Left kidney (tissue), 8 donors: Measurements from ENCODE around the gene PLPPR5. TPM values are rescaled to one million over a fixed set of nuclear protein-coding genes. Genes with fewer than 3 reads are reported as not detected.
A peak's percentile ranks its signal among the peaks of the same experiment; 100 is the strongest.
"Not testable (repeated sequence)": the region's sequence is repeated elsewhere in the genome, so short reads cannot be mapped to it uniquely, and the experiment has no call there.

Experiments
- DNase-seq: peaks from one replicate; pipeline ENCODE4 v3.0.0-alpha.2; 2013
- long read RNA-seq, 8 donors: transcript quantifications; one replicate each; lab custom pipeline, GENCODE V29; 2026
- polyA plus RNA-seq: library from polyadenylated mRNA; unstranded; fragments of 120-200 nt; gene quantifications from one replicate; pipeline ENCODE4 v1.2.1, GENCODE V29; 2013; ENCODE audit not compliant: insufficient read length

The PLPPR5 gene, protein sequence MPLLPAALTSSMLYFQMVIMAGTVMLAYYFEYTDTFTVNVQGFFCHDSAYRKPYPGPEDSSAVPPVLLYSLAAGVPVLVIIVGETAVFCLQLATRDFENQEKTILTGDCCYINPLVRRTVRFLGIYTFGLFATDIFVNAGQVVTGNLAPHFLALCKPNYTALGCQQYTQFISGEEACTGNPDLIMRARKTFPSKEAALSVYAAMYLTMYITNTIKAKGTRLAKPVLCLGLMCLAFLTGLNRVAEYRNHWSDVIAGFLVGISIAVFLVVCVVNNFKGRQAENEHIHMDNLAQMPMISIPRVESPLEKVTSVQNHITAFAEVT
- polyA plus RNA-seq, result 1.0 TPM
- long read RNA-seq, donor 1, full-length matches to known transcripts, result 3 of 3 reads
- long read RNA-seq, donor 1, partial matches to known transcripts, result 0 of 3 reads
- long read RNA-seq, donor 1, other reads (novel, unspliced or antisense), result 0 of 3 reads
- long read RNA-seq, donor 2, partial matches to known transcripts, result 0 of 1 reads
- long read RNA-seq, donor 2, other reads (novel, unspliced or antisense), result 0 of 1 reads
- long read RNA-seq, donor 3, full-length matches to known transcripts, result 2 of 2 reads
- long read RNA-seq, donor 3, partial matches to known transcripts, result 0 of 2 reads
- long read RNA-seq, donor 3, other reads (novel, unspliced or antisense), result 0 of 2 reads
- long read RNA-seq, donor 4, result 0 reads
- long read RNA-seq, donor 5, partial matches to known transcripts, result 0 of 1 reads
- long read RNA-seq, donor 5, other reads (novel, unspliced or antisense), result 0 of 1 reads
- long read RNA-seq, donor 6, full-length matches to known transcripts, result 2 of 2 reads
- long read RNA-seq, donor 6, partial matches to known transcripts, result 0 of 2 reads
- long read RNA-seq, donor 6, other reads (novel, unspliced or antisense), result 0 of 2 reads
- long read RNA-seq, donor 7, full-length matches to known transcripts, result 2 of 2 reads
- long read RNA-seq, donor 7, partial matches to known transcripts, result 0 of 2 reads
- long read RNA-seq, donor 7, other reads (novel, unspliced or antisense), result 0 of 2 reads
- long read RNA-seq, donor 8, partial matches to known transcripts, result 0 of 1 reads
- long read RNA-seq, donor 8, other reads (novel, unspliced or antisense), result 0 of 1 reads

DNA sequence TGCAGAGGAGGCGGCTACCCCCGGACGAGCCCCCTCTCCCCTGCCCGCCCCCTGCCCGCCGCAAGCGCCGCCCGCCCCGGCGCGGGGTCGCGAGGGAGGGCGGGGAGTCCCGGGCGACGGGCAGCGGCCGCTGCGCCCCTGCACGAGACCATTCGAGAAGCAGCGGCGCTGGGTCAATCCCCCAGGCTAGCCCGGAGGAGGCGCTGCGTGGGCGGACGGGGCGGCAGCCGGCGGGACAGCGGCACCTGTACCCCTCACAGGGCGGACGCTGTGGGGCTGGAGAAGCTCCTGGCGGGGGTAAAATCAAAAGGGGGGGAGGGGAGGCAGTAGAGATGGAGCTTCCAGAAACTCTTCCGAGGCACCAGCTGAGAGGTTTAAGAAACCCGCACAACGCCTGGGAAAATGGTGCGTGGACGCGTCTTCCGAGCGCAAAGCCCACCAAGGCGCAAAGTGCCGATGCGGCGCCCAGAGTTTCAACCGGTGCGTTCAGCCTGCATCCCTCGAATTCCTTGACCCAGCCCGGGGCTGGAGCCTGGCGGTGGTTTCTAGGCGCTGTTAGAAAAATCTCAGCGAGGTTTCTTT is at the start of gene PLPPR5:
Gene PLPPR5, minus strand, starts transcription at position 1 of the 582 bp plus-strand sequence. CDS start 190 bp downstream, outside the sequence.
- peak; percentile 20 for DNase-seq

DNA sequence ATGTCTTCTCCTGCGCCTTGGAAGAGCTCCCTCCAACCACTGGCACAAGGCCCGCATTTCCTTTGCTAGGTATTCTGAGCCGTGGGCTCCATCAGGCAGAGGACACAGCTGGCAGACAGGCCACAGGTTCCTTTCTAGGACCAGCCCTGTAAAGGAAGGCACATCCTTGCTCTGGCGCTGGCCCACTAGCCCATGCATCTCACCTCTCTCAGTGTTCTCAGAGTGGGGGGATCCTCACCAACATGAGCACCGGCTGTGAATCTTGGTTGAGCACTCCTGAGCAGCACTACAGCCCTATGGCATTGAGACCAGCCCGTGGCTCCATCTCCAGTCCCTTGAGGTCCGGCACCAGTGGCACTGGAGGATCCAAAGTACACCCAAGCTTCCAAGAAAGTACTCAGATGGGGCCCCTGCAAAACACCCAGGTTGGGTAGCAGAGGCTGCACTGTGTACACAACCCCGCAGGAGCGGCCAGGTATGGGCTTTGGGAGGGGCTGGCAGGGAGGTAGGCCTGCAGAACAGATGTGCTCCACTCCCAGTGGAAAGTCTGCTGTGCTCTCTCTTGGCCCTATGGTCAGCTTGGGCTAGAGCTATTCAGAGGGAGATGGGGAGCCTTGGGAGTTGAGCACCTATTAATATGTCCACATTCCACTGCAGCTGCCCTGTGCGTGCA is 47.1 kb upstream of the PLPPR5 start:
- no peak for DNase-seq

DNA sequence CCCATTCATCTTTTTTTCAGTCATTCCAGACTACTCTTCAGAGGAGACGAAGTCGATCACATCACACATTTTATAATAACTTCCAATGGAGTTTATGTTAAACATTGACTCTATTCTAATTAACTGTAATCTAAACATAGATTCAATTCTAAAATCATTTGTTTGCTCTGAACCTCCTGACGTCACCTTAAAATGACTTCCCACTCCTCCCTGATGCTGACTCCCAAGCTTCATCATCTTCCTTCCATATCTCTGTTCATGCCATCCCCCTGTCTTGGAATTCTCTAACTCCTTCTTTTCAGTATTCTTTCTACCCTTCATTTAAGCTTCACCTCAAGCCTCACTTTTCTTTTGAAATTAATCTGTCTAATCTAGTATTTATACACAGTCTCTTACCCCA is 45.1 kb upstream of the PLPPR5 start:
- no peak for DNase-seq

DNA sequence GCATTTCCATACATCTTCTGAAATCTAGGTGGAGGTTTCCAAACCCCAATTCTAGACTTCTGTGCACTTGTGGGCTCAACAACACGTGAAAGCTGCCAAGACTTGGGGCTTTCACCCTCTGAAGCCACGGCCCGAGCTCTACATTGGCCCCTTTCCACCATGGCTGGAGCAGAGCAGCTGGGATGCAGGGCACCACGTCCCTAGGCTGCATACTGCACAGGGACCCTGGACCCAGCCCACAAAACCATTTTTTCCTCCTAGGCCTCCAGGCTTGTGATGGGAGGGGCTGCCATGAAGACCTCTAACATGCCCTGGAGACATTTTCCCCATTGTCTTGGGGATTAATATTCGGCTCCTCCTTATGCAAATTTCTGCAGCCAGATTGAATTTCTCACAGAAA is 32.1 kb upstream of the PLPPR5 start:
- DNase-seq, result not testable (repeated sequence)

DNA sequence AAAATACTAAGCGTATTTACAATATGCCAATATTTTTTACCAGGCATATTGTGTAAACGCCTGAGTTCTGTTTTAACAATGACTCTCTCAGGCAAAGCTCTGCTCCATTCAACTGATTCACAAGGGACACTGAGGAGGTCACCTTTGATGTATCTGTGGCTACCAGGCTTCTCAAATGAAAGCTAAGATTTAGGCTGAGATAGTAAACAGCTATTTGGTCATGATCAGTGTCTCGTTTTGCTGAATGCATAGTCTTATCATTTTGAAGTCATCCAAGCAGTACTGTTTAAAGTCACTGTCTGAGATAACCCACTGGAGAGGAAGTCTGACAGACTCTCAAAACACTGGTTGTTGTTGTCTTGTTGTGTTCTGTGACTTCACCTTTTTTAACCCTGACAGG is 13.7 kb upstream of the PLPPR5 start:
- DNase-seq, result no peak

DNA sequence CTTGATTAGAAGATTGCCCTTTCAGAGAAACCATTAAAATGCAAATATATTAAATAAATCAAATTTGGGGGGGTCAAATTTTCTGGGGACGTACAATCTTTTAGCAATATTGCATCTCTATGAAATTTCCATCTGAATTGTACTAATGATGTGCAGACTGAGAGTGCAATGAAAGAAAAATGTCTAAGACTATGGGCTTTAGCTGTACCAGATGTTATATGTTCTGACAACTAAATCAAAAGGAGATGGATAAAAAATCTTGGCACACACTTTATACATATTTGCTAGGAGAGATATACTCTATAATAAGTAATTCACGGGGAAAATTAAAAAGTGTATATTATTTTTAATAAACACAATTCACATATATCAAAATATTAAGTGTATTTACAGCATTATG is 13.0 kb upstream of the PLPPR5 start:
- DNase-seq, result no peak

DNA sequence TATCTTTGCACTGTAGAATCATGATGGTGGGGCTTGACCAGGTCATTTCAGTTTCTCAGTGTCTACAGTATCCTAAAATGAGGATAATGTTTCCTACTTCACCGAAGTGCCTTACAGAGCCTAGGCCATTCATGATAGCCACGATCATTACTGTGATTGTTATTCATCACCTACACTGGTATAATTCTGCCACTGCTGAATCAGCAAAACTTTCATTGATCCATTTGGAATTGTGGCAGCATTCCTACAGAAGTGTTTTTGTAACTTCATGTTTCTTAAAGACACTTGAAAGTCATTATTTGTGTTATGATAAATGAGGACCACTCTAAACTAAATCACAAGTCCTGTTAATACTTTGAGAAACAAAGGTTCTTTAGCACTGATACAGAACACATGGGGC is 6.0 kb upstream of the PLPPR5 start:
- no peak for DNase-seq

DNA sequence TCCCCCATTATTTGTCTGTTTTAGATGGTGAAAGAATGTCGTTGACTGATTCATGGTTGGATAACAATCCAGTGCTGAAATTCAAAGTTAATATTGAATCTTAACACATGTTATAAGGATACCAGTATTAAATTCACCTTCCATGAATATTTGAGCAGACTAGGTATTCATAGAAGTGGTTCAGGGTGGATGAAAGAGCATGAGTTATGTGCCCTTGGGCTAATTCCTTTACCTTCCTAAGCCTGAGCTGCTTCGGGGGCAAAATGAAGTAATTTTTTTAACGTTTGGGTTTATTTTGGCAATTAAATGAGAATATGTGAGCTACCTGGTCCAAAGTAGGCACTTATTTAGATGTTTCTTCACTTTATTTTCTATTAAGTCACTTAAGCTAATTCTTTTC is 2.7 kb upstream of the PLPPR5 start:
- DNase-seq, result no peak

DNA sequence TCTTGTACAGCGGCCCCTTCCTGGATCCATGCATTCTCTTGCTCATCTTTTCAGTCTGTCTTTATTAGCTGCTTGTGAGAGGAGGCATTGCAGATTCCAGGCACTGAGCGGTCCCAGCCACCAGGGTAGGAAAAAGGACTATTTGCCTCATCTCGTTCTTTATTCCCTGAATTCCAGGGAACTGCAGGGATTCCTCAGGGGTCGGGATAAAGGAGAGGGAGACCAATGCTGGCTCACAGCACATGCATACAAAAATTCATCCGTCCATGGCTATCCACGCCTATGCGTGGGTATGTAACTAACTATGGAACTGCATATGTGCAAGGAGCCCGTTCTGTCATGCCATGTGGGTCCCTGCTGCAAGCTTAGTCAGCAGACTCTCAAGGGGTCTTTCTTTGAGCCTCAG is 879 bp upstream of the PLPPR5 start:
- DNase-seq, result no peak

DNA sequence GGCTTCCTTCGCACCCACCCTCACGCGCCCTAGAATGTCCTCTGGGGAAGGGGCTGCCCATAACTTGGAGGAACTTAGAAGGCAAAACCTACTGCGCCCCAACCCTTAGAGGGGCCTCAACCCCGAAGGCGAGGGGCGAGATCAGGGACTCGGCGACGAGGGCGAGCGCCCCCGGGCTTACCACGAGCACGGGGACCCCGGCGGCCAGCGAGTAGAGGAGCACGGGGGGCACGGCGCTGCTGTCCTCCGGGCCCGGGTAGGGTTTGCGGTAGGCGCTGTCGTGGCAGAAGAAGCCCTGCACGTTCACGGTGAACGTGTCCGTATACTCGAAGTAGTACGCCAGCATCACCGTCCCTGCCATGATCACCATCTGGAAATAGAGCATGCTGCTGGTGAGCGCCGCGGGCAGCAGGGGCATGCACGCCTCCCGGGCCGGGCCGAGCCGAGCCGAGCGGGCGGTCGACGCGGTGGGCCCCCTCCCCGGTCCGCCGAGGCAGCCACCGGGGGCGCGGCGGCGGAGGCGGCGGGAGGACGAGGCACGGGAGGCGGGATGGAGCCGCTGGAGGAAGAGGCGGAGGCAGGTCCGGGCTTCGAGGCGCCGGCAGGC is 304 bp downstream of the PLPPR5 start:
- no peak for DNase-seq

DNA sequence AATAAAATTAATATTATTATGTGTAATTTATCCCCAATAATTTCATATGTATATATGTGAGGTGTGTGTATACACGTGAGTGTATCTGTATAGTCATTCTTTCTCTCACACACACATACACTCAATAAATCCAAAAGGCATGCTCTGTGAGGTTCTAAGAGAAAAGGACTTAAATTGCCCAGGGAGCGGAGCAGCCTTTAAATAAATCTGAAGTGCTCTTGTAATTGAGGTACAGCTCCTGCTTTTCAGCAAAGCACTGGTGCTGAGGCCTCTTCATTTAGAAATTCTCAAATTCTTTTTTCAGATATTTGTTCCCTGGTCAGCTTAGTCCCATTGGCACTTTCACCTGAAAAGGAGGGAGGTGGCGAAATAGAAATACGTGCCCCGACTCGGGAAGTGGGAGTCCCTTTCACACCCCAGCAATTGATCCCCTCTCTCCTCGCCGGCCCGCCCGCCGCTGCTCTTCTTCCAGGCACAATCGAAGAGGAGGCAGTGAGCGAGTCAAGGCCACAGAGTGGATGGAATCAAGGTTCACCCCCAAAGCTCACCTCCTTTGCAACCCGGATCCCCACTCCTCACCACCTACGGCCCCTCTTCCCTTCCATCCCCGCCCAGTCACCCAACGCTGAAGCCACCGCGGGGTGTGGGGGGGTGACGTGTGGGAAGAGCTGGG is 944 bp downstream of the PLPPR5 start:
- no peak for DNase-seq

DNA sequence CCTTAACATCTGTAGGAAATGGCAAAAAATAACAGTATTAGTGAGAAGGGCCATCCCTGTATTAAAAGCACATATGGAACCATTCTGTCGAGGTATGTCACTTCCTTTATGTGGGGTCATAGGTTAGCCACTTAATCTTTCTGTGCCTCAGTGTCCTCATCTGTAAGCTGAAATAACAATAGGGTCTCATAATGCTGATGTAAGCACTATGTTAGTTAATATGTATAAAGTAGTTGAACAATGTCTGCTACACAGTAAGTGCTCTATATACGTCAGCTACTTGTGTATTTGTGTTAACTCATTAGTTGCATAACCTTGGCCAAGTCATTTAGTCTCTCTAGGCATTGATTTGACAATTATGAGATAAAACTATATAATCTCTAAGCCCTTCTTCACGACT is 11.8 kb downstream of the PLPPR5 start:
- no peak for DNase-seq

DNA sequence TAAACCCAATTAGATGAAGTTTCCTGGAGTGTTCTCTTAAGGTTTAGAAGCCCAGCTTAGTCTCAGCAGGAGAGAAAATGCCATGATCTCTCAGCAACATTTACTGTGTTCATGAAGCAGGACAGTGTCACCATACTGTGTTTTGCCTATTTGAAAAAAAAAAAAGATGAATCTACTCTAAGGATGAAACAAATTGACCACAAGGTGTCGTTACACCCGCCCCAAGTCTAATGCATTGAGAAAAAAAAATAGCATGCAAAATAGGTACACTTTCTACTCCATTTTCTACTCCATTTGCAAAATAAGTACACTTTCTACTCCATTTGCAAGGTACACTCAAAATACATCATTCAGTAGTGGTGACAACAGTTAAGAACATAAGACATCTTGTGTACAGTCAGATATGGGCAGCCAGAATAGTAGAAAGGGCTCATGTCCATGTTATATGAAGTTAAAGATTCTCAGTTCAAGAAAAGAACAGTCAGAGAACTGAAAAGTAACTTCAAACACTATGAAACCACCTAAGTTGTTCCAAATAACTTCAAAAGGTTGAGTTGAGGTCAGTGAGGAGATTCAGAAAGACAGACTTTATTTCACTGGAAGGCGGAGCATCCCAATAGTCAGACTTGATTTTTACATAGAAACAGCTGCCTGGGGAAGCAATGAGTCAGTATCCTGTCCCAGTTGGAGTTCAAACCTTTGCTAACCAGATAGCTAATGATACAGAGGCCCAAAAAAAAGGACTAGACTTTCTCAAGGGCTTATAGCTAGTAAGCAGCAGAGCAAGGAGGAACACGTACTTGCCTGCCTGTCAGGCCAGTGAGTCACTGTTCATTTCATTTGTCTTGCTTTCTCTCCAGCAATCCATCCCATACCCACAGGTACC is 13.3 kb downstream of the PLPPR5 start:
- DNase-seq, result no peak

DNA sequence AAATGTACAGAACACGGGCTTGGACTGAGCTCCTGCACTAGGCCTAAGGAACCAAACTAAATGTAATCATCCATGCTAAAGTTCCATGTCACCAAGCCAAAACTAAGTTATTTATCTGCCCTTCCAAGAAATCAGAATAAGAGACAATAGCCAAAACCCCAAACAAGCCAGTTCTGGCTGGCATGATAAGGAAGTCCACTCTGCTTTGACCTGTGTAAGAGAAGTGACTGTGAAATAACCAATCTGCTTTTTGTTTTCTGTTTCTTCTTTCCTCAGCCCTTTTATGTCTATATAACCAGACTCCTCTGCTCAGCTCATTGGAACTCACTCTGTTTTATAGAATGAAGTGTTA is 15.1 kb downstream of the PLPPR5 start:
- DNase-seq, result no peak

DNA sequence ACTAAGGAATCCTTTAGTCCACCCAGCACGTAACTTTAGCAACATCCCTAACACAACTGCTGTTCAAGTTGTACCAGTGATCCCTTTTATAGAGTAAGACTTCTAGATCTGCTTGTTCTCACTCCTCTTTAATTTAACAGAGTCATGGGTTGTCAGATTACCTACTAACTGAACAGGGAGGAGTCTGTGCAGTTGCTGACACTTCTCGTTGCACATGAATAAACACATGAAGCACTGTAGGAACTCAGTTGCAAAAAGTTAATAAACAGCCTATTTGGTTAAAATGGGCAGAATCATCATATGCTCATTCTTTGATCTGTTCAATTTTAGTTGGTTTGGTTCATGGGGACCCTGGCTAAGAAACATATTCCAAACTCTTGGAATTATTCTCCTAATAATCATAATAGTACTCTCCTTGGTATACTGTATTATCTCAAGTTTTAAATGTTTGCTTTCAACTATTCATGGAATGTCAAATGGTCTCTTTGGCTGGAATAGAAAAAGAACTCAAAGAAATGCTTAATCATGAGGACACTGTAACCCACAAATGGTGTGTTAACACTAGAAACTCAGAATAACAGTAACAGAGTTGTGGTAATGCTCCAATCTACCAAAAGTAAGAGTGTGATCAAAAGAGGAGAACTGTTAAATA is 15.6 kb downstream of the PLPPR5 start:
- no peak for DNase-seq

DNA sequence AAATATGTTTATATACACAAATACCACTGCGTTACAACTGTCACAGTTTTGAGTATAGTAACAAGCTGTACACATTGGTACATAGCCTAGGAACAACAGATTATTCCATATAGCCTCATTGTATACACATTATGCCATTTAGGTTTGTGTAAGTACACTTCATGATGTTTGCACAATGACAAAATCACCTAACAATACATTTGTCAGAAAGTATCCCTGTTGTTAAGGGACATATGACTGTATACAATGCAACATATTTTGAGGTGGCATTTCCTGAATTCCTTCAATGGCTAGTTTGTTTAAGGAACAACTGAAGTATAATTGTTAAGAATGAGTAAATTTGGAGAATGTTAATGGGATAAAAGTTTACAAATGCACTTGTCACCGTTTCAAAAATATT is 19.0 kb downstream of the PLPPR5 start:
- DNase-seq, result no peak

DNA sequence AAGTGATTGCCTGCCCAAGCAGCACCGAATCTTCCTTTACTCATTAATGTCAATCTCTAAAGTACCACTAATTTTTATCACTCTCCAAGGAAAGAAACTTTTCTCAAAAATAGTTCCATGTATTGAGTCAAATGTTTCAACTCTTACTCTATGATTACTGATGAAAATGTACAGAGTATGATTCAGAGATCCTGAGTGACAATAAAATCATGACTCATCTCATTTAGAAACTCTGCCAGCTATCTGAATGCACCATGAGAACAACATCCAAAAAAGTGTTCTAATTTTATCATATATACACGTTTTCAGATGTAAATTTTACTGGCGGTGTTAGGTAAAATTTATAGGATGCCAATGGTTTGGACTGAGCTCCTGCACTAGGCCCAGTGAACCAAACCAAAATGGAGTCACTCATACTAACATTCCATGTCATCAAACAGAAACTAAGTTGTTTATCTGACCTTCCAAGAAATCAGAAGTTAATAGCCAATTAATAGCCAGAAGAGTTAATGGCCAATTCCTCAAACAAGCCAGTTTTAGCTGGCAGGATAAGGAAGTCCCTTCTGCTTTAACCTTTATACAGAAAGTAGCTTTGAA is 22.6 kb downstream of the PLPPR5 start:
- no peak for DNase-seq

DNA sequence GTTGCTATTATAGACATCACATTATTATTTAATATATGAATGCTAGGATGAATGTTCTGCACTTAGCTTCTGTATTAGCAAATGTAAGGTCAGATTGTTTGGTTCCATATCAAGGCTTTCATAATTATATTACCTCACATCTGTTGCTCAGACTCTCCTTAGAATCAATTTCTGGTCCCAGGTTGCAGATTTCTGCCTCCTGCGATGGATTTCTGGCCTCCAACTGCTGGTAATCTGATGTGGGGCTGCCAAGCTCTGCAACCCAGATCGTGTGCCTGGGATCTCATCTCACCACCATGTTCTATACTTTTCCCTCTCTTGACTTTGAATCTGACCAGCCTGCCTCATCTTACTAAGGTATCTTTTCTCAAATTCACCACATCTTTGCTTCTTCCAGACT is 25.2 kb downstream of the PLPPR5 start:
- no peak for DNase-seq

DNA sequence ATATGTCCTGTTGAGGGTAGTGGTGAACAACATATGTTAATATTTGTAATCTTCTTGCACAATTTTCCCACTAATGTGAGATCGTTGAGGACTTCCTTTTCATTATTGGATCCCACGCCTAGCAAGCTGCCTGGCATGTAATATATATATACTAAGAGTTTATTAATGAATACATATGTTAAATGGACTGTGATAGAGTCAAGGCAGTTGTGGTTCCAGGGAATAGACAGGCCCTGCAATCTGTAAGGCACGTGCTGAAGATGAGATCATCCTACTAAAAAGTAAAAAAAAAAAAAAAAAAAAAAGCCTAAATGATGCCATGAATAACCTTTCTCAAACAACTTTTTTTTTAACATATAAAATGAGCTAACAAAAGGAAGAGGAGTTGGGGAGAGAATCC is 28.9 kb downstream of the PLPPR5 start:
- DNase-seq, result no peak
